GM12864 (cell line): ENCODE data around the gene MTF1.
A peak's percentile ranks its signal among the peaks of the same experiment; 100 is the strongest.

Source experiments
- DNase-seq: peaks from one replicate; pipeline ENCODE4 v3.0.0-alpha.2; 2011; ENCODE audit warnings: low read depth
- H3K4me3 ChIP-seq: 2 replicates; pipeline ENCODE4 v1.5.1; 2011; ENCODE audit warnings: mild to moderate bottlenecking, low read depth, low read length, control low read depth
- CTCF ChIP-seq: IDR thresholded peaks from 2 replicates; pipeline ENCODE4 v1.5.1; 2011; ENCODE audit warnings: low read depth, mild to moderate bottlenecking, moderate library complexity, low read length, control low read depth, inconsistent platforms; ENCODE audit errors: missing control alignments

Gene MTF1

DNA sequence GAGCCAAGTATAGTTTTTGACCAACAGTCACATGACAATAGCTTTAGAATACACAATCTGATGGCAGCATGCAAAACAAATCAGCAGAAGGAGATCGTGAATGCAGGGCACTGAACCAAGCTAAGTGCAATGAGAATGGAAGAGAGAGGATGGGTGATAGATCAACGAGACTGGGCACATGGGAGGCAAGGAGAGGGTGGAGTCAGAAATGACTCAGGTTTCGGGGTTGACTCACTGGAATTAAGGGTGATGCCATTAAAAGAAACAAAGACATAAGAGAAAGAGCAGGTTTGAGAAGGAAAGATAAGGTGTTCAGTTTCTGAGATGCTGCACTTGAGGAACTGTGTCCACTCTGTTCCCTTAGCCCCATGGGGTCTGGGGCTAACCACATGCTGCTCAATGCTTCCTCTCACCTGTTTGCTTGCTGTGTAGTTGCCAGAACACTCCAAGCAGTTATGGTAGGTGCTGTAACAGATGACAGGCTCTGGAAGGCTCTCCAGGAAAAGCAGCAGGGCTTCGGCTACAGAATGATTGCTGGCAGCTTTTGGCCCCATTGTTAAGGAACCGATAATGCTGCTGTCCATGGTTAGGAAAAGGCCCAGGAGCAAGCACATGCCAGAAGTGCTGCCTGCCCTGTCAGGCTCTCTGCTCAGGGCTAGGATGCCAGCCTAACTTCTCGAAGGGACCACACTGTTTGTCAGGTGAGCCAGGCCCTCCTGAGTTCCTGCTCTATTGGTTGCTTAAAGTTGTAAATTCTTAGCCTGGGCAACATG, 6.1 kb upstream of the MTF1 start:
- no peak for TF ChIP-seq CTCF
- no peak overlapping the region for H3K4me3 ChIP-seq
- DNase-seq = no peak

GRCh38 chr1:37862330-37862729, 2.9 kb upstream of the MTF1 start:
- no peak for DNase-seq
- TF ChIP-seq CTCF = no peak
- H3K4me3 ChIP-seq = no peak overlapping the region

DNA sequence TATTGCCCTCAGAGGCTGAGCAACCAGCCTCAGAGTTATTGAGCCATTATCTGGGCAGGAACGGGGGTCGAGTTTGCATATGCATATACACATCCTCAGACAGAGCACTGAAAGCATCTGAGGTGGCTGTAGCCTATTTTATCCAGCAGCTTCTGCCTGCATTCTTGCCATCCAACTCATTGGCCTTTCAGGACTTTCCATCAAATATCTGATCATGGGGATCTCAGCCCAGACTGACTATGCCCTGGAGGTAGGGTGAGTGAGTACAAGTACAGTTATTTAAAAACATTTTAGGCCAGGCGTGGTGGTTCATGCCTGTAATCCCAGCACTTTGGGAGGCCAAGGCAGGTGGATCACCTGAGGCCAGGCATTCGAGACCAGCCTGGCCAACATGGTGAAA, 1.8 kb upstream of the MTF1 start:
- H3K4me3 ChIP-seq = no peak overlapping the region
- DNase-seq = no peak
- no peak for TF ChIP-seq CTCF

- DNase-seq = no peak
- H3K4me3 ChIP-seq = peak overlapping the region; percentile 100
- no peak for TF ChIP-seq CTCF
Observed at GRCh38 chr1:37860346-37860666, 914 bp upstream of the MTF1 start.

DNA sequence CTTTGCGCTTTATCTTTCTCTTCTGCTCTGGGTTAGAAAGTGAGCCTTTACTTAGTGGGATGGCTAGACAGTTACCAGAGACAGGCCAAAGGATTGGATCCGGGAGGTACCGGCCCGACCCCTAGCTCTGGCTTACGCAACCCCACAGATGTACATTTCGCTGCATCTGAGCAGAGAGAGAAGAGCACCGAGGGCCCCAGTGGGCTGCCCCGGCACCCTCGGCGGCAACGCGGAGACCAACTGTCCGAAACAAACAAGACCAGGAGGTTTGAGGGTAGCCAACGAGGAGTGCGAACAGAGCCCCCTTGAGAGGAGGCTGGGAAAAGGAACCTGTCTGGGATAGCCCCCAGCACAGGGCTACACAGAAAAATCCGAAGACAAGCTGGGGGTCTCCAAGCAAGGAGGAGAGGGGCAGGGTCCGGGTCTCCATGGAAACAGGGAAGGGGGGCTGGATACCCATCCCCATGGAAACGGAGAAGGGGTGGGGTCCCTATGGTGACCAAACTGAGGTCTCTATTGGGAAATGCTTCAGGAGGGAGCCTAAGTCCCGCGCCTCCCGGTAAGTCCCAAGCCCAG, 373 bp downstream of the MTF1 start:
- no peak for TF ChIP-seq CTCF
- H3K4me3 ChIP-seq = peak overlapping the region; percentile 100
- no peak for DNase-seq

GRCh38 chr1:37854406-37854805, 5.0 kb downstream of the MTF1 start:
- no peak overlapping the region for H3K4me3 ChIP-seq
- no peak for DNase-seq
- no peak for TF ChIP-seq CTCF

DNA sequence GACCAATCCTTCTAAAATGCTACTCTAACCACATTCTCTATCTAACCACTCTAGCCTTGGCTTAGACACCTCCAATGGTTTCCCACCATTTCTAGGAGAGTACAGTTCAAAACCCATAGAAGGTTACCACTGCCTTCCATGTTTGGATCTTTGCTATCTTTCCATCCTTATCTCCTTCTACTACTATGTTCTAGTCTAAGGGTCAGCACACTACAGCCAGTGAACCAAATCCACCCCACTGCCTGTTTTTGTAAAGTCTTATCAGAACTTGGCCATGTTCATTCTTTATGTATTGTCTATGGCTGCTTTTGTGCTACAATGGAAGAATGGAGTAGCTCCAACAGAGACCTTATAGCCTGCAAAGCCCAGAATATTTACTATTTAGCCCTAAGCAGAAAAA, 6.2 kb downstream of the MTF1 start:
- DNase-seq = no peak
- H3K4me3 ChIP-seq = no peak overlapping the region
- TF ChIP-seq CTCF = no peak
